Measurements from ENCODE around the gene SEMA6D.

DNA sequence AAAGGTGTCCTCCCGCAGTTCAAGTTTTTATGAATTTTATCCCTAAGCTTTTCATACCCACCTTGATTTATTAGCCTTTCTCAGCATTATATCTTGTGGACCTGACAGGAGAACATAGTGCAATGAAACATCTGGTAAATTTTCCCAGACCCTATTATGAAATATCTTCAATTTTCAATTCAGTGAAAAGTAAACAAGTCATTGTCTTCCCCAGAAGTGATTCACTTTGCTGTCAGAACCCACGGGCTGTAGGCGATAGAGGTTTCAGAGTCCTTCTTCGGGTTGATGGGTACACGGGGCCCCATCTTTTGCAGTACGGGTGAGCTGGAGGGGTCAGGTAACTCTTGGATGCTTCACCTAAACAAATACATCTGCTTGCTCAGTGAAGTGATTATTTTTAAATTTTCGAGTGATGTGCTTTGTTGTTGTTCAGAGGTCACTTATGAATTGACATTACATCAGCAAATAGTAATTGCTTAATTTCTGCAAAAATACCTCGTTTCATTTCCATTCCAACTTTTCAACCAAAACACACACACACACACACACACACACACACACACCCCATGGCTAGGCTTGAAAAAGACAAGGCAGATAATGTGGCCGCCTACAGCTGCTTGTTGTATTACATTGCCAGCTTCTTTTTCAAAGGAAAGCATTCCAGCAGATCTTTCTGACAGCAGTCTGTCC, 102.9 kb downstream of the SEMA6D start:
- TF ChIP-seq CTCF (conservative IDR thresholded peaks at IDR 0.05; ENCODE audit: low read depth, low read length) (no peak), EZH2phosphoT487 (IDR thresholded peaks at IDR 0.05; ENCODE audit: borderline replicate concordance, low read length) (no peak)
